Islet of Langerhans (tissue), 1 donor: ENCODE results near the gene SLX4IP.
"Not testable (repeated sequence)": the region's sequence is repeated elsewhere in the genome, so short reads cannot be mapped to it uniquely, and the experiment has no call there.

ENCODE experiments used
- FAIRE-seq: peaks from one replicate; lab custom pipeline; 2011; peaks lifted over from hg19 to GRCh38; lab: Jason Lieb, UNC

Gene SLX4IP

DNA sequence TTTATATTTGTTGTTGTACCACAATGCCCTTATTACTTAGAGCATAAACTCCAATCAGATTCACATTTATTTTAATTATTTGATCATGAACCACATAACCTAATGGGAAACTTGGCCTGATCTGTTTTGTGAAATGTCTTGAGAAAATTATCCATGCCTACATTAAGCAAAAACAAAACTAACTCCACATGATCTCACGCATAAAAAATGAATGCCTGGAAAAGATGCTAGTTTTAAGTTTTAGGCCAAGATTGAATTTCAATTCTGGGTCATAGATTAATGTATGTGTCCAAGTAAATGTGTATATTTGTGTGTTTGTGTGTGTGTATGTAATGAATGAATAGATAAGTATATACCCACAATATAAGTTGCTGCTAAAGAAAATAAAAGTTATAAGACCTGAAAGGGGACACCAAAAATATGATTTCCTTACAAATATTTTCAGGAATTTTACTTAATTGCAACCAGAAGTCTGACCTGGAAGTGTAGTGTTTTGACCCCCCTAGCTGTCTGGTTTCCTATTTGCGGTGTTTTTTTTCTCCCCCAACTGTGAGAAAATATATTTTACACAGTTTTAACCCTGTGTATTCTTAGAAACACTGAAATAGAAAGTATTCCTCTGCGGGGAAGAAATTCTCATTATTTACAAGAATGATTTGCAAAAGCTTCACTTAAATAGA lies 141.4 kb downstream of the SLX4IP start:
- no peak for FAIRE-seq

DNA sequence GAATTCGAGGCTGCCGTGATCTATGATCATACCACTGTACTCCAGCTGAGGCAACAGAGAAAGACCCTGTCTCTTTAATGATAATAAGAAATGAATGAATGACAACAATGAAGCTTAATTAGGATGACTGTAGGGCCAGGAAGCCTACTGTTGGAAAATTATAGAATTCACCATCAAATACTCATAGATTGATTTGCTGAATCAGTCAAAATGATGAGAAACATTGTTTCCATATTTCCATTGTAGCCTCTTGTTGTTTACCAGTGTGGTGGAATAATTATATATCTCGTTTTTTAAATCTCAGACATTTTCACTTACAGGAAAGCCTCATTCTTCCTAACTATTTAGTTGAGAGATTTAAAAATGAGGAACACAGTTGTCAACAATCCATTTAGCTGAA lies 142.5 kb downstream of the SLX4IP start:
- FAIRE-seq: peak; percentile 45

DNA sequence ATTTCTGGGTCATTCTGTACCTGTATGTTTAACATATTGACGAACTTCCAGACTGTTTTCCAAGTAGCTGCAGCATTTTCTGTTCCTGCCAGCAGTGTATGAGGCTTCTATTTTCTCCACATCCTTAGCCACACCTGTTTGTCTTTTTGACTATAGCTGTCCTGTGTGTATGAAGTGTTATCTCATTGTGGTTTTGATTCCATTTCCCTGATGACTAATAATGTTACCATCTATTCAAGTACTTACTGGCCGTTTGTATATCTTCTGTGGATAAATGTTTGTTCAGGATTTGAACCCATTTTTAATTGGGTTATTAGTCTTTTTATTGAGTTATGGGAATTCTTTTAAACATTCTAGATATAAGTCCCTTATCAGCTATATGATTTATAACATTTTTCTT lies 143.5 kb downstream of the SLX4IP start:
- no peak for FAIRE-seq

DNA sequence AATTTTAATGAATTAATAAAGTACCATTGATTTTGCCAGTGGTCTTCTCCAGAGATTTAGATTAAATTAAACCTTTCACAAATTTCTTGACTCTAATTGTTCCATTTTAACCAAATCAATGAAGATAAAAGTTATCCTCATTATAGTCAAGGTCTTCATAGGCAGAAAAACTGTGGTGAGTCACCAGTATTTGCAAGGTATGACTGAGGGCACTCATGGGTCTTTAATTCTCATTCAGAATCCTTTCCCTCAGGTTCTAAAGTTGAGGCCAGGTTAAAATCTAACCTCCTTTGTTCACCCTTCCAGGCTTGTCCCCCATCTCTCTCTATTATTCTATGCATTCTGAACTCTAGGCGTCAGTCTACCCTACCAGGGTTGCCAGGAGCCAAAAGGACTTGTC lies 144.8 kb downstream of the SLX4IP start:
- no peak for FAIRE-seq

DNA sequence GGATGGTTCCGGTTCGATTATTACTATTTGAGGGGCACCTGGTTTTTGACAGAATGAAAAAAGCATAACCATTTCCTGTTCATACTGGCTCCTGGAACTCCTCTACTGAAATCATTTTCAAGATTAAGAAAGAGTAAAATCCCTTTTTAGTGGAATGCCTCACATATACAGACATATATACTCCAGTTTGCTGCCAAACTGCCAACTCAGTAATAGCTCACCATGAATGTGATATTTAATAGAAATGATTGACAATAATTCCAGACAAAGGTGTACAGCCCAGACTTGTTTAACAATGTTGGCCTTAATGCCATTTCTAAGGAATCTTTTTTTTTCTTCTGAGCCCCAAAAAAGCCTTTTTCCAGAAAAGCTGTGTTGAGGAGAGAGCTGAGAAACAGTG lies 145.6 kb downstream of the SLX4IP start:
- FAIRE-seq: no peak

DNA sequence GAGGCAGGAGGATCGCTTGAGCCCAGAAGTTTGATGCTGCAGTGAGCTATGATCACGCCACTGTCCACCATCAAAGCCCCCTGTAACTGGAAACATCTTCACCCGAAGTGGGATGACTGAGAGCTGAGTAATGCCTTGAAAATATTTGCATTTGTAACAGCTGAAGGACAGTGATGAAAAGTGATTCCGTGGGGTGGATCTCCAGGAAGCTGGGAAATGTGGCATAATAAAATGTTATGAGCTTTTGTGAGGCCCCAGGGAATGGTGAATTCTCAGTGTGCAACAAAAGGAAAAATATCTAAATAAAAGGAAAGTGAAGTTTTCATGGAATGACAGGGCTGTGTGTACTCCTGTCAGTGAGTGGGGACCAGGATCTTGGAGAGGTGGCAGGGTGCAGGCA lies 146.7 kb downstream of the SLX4IP start:
- FAIRE-seq: no peak

DNA sequence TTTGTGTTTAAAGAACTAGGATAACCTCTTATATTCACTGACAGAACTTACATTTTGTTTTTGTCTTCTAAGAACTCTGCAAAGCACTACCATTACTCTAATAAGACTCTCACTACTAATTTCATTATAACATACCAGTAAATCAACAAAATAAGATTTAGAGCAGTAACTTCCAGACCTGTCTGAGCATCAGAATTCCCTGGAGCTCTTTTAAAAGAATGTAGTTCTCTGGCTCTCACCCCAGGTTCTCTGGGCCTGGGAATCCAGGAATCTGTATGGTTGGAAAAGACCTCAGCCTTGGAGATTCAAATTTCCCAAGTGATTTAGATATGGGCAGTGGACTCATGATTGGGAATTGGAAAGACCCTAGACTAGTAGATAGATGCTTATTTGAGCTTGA lies 149.3 kb downstream of the SLX4IP start:
- FAIRE-seq: no peak

DNA sequence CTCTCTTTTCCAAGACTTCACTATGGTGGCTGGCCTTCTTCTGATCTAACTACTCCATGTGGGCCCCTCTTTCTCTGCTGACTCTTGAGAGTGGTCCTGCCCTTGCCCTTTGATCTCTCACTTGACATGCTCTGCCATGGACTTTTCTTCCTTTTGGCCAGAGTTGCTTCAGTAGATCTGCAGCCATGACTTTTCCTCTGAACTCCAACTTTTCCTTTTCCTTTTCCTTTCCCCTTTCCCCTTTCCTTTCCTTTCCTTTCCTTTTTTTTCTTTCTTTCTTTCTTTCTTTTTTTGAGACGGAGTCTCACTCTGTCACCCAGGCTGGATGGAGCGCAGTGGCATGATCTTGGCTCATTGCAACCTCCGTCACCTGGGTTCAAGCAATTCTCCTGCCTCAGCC lies 150.2 kb downstream of the SLX4IP start:
- no peak for FAIRE-seq

DNA sequence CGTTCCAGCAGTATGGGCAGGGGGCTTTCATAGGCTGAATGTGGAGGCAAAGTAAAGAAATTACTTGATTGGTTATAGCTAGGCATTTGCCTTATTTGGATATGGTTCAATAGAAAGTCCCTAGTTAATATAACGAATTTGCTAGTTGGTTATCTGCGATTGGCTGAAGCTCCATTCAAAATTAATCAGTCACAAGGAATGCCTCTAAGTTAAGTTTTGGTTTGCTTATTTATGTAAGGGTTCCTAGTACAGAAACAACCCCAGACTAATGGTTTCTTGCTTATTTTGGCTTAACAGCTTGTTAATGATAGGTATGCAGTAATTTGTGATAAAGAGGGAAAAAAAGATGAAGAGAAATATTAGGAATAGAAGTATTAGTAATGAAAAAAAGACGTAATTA lies 151.2 kb downstream of the SLX4IP start:
- no peak for FAIRE-seq

DNA sequence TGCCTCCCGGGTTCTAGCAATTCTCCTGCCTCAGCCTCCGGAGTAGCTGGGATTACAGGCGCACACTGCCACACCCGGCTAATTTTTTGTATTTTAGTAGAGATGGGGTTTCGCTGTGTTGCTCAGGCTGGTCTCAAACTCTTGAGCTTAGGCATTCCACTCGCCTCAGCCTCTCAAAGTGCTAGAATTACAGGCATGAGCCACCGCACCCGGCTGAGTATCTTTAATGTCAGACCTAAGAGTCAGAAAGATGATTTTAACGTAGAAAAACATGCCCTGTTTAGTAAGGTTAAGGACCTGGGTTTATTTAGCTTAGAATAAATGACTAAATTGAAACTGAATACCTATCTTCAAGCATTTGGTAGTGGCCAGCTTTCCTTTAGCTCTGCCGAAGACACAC lies 155.3 kb downstream of the SLX4IP start:
- not testable (repeated sequence) for FAIRE-seq

DNA sequence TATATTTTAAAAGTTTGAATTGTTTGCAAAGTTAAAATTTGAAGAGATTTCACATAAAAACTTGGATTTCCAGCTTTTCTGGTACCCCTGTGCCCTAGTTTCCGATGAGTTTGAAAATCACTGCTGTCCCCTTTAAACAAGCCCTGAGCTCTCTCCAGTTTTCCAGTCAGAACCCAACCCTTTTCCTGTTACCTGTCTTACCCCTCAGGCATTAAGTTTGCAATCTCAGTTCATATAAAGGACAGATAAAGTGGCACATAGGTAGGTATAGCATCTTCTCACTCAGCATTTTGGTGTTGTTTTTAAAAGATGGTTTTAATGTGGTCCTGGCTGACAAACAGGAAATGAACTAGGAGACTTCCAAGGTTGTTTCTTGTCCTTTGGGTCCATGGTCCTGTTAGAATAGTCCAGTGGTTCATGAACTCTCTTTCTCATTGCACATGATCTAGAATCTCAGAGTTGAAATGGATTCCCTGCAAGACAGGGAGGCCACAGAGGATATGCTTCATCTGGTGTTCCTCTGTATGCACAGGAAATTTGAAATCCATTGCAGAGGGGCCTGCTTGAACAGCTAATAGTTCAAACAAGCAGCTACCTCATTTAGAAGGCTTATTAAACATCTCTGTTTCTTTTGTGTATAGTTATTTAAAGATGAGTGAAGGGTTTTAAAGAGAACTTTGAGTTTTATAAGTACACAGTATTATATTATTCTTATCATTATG lies 156.0 kb downstream of the SLX4IP start:
- FAIRE-seq: no peak

DNA sequence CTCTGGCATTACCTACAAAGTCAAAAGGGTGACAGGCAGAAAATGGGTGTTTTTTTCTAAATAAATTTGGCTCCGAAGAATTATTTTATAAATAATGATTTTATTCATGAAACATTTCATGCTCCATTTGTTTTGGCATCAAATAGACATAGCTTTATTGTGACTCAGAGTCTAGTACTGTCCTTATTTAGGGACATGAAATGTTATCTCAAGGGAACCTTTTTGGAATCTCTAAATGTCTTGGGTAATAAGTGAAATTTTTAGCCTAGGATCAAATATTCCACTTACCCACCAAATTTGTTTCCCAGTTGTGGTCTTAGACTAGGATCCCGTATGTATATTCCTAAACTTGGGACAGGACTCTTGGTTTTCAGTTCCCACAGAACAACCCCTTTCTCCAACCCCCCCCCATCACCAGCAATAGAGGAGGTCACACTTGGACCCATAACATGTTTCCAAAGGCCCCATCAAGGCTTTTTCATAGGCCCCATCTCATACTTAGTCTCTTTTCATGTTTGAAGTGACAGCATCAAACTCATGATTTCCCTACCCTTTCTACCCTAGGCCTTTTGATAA lies 156.9 kb downstream of the SLX4IP start:
- FAIRE-seq: peak; percentile 89

DNA sequence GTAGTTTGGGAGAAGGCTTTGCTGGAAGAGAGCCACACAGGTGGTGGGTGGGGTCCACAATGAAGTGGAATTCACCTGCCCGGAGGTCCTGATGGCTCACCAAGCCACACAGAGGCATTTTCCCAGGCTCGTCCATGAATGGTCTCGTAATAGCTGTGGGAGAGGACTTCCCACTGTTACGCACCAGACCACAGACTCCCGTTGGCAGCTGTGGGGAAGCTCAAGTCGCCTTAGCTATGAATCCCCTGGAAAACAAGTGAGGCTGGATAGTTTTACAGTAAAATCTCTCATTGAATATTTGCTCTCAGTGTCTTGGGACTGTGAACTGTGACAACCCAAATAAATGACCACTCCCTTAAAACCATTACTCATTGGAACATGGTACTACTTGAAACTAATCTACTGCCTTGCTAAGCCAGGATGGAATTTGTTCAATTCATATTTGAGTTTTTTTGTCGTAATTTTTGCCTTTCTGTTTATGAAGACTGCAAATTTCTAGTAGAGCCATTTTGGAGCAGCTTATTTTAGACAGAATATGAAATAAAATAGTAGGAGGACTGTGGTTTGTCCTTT lies 159.3 kb downstream of the SLX4IP start:
- no peak for FAIRE-seq

DNA sequence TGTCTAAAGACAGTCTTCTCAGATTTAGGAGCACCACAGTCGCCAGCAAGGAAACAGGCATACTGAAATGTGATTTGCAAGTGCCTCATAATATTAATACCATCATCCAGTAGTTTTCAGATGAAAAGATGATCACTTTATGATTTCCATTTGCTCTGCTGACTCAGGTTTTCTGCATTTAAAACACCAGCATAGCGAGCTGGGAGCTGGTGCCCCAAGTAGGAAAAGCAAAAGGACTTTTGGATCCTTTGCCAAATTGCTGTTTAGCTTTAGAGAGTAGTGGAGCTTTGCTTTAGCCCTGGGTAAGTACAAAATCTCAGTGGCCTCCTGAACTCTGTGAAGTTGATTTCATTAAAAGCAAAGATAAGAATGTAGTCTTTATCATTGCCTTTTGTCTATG lies 160.2 kb downstream of the SLX4IP start:
- no peak for FAIRE-seq

DNA sequence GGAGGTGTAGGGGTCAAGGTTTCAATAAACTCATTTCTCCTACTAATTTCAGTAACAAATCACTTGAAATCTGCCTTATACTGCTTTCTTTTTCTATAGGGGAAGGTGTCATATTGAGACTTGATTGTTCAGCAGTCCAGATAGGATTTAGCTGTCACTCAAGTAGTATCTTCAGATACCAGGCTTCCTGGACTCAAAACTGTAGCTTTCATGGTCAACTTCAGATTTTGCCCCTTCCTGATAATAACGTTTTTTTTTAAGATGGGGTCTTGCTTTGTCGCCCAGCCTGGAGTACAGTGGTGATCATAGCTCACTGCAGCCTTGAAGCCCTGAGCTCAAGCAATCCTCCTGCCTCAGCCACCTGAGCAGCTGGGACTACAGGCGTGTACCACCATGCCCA lies 160.9 kb downstream of the SLX4IP start:
- FAIRE-seq: no peak

DNA sequence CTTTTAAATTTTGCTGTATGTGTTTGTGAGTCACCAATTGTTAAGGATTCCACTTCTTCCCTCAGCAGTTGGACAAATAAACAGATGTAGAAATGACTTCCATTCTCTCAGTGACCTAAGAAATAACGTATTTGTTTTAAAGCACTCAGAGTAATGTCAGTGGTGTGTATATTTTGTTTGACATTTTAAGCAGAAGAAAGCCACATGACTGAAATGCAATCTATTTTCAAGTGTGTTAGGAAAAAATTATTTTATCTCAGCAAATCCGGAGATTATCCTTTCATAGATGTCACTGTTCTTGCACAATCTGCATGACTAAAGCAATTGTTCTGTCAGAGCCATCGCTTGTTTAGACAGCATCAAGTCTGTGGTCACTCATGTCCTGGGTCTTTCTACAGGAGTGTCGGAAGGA lies 161.6 kb downstream of the SLX4IP start:
- peak; percentile 30 for FAIRE-seq

DNA sequence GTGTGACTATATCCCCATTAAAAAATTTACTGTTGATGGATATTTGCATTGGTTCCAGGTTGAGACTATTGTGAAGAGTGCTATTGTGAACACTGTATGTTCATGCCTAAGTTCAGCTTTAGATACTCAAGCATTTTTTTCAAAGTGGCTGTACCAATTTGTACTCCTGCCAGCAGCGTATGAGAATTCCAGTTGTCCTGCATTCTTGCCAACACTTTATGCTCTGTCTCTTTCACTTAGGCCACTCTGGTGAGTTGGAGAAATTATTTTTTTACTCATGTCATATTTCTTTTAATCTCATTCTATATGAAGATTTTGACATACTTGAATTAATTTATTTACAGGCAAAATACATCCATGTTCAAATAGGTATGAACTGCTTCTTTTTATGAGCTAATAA lies 162.5 kb downstream of the SLX4IP start:
- no peak for FAIRE-seq

DNA sequence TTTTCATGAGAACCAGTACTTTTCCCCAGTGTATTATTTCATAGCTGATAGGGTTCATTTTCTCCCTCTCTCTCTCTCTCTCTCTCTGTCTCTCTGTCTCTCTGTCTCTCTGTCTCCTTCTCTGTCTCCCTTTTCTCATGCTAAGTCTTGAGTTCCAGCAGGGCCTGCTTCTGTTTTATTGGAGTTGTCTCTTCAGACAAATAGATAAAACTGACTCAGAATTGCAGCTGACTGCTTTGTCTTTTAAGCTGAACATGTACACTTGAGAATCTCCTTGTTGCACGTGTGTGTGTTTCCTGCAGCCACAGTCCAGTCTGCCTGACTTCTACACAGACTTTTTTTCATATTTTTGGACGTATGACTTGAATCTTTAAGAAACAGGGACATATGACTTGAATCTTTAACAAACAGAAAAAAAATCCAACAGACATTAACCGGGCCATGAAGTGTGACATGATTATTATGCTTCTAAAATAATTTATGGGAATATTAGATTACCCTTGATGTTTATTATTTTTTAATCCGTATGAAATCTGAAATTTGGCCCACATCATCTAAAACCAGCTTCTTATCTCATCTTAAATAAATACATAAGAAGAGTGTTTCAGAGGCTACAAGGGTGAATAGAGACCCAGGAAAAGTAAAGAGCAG lies 167.2 kb downstream of the SLX4IP start:
- FAIRE-seq: no peak

DNA sequence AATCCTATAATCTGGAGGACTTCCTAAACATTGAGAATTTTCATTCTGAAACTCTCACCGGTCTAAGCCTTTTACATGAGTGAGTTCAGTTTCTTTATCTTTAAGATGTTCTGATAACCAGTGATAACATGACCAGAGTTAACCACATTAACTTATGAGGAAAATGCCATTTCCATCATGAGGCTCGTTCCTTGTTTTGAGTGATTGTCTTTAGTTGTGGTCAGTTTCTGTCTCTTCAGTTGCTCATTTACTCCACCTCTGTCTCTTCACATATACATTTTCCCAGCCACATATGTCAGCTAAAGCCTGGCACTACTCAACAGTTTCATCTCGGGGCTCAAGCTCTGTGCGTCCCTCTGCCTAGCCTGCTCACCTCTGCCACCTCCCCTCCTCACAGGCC lies 168.3 kb downstream of the SLX4IP start:
- FAIRE-seq: no peak

DNA sequence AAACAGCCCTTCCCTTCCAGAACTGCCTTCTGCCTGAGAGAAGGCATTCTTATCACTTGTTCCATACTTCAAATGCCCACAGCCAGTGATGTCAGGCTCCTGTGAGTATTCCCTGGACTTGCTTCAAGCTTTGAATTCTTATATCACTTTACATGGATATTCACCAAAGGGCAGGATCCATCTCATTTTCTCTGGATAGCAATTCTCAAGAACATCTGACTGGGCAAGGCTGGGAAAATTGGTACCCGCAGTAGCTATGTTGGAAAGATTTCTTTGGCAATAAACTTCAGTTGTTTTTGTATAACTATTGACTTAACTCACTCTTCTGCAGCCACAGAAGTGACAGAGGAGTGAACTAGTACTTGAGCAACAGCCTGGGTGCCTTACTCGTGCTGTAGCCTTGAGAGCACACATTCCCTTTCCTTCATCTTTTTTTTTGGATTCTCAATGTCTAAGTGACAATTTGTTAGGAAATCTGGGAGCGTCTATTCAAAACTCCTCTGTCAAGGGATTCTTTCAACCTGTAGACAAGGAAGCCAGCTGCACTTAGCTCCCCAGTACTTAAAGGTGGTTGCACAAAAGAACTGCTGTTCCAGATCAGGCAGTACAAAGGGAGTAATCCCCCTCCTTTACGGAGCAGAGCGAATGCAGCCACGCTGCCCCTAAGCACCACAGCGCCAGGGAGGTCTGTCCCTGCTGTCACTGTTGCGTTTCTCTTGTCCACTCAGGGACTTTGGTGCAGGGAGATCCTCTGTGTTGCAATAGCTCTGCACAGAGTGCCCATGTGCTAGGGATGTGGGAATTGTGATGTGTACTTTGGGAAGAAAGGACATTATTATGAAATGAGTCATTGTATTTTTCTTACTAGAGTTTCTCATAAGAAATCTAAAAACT lies 169.1 kb downstream of the SLX4IP start:
- FAIRE-seq: no peak

DNA sequence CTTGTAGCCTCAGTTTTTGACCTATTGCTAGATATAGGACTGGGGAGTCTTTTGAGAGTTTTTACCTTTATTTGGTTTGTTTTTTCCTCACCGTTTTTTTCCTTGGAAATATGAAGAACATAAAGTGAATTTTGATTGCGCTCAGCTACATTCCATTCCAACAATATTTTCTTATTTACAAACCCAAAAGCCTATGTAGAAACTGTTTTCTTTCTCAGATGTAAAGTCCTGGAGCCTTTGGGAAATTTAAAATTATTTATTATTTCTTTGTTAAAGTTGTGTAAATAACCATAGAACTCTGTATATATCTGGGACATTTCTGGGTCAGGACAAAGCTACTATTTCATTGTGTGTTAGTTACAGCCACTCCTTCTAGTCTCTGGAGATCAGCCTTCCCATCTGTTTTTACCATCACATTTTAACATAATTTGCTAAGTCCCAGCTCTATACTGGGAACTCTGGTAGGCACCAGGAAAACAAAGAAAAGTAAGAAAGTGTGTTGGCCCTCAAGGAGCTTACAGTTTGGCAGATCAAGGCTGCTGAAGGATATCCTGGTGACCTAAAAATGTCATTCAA lies 169.8 kb downstream of the SLX4IP start:
- FAIRE-seq: no peak
